Measurements from ENCODE around the gene NRP2. TPM values are rescaled to one million over a fixed set of nuclear protein-coding genes. Genes with fewer than 3 reads are reported as not detected.
A peak's percentile ranks its signal among the peaks of the same experiment; 100 is the strongest.

The NRP2 gene
- total RNA-seq, 1 experiment from 2014 or later, result 10.3 TPM

DNA sequence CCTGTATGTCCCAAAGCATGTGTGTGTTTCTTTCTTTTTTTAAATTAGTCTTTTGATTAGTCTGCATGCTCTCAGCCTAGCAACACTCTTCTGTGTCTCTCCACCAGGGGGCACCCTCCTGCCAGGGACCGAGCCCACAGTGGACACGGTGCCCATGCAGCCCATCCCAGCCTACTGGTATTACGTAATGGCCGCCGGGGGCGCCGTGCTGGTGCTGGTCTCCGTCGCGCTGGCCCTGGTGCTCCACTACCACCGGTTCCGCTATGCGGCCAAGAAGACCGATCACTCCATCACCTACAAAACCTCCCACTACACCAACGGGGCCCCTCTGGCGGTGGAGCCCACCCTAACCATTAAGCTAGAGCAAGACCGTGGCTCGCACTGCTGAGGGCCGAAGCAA, 93.8 kb downstream of the NRP2 start:
- Mint-ChIP-seq H3K4me1 (ENCODE audit: insufficient read depth, unreplicated experiment) (peaks cover 6% of the 10 kb centered on the region), H3K36me3 (ENCODE audit: insufficient read depth, unreplicated experiment) (no peaks in the 10 kb centered on the region), H3K27ac (ENCODE audit: low read depth, unreplicated experiment) (no peak overlapping the region), H3K9me3 (ENCODE audit: unreplicated experiment) (no peaks in the 10 kb centered on the region), H3K27me3 (ENCODE audit: insufficient read depth, unreplicated experiment) (no peaks in the 10 kb centered on the region), H3K4me3 (ENCODE audit: unreplicated experiment) (no peak overlapping the region)
- intact Hi-C loops (cut with micrococcal nuclease), result no loop called here
- no TSS peak for BruUV-seq (replicated peaks)
- POLR2A ChIA-PET, result no interaction called here
- peak; percentile 35 for DNase-seq (ENCODE audit: unreplicated experiment)
- TF ChIP-seq, protein P1, sequence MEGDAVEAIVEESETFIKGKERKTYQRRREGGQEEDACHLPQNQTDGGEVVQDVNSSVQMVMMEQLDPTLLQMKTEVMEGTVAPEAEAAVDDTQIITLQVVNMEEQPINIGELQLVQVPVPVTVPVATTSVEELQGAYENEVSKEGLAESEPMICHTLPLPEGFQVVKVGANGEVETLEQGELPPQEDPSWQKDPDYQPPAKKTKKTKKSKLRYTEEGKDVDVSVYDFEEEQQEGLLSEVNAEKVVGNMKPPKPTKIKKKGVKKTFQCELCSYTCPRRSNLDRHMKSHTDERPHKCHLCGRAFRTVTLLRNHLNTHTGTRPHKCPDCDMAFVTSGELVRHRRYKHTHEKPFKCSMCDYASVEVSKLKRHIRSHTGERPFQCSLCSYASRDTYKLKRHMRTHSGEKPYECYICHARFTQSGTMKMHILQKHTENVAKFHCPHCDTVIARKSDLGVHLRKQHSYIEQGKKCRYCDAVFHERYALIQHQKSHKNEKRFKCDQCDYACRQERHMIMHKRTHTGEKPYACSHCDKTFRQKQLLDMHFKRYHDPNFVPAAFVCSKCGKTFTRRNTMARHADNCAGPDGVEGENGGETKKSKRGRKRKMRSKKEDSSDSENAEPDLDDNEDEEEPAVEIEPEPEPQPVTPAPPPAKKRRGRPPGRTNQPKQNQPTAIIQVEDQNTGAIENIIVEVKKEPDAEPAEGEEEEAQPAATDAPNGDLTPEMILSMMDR (IDR thresholded peaks at IDR 0.05; ENCODE audit: unreplicated experiment), result no peak
- CTCF ChIA-PET, result interaction anchor here (0.6 to 1.9 kb wide), 8 partner anchors 13 to 1382 kb away, joined by 3 to 9 read pairs (median 4); no protein-coding TSS in a partner anchor

DNA sequence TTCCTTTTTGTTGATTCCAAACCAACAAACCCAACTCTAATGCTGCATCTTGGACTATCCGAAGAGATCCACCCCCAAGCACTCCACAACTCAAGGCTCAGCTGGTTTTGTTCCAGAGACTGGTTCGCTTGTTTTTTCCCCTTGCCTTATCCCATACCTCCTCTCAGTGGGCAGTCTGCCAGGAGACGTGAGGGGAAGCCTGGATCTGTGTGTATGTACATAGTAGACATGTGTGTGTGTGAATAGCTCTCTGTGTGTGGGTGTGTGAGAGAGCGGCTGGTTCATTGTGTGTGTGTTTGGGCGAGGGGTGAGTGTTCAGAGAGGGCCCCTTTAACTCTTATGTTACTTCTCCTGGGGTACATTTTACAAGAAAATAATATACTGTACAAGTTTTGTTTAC, 94.4 kb downstream of the NRP2 start:
- no peaks in the 10 kb centered on the region for H3K36me3 Mint-ChIP-seq (ENCODE audit: insufficient read depth, unreplicated experiment)
- intact Hi-C loops (cut with micrococcal nuclease), result no loop called here
- peaks cover 6% of the 10 kb centered on the region for H3K4me1 Mint-ChIP-seq (ENCODE audit: insufficient read depth, unreplicated experiment)
- no peak for DNase-seq (ENCODE audit: unreplicated experiment)
- no peak overlapping the region for H3K4me3 Mint-ChIP-seq (ENCODE audit: unreplicated experiment)
- H3K27ac Mint-ChIP-seq (ENCODE audit: low read depth, unreplicated experiment), result no peak overlapping the region
- H3K9me3 Mint-ChIP-seq (ENCODE audit: unreplicated experiment), result no peaks in the 10 kb centered on the region
- H3K27me3 Mint-ChIP-seq (ENCODE audit: insufficient read depth, unreplicated experiment), result no peaks in the 10 kb centered on the region
- no TSS peak for BruUV-seq (replicated peaks)
- ChIA-PET CTCF (interaction anchor here (0.6 to 1.2 kb wide), 6 partner anchors 19 to 671 kb away, joined by 3 read pairs; no protein-coding TSS in a partner anchor), POLR2A (no interaction called here)
- TF ChIP-seq, protein P1 (IDR thresholded peaks at IDR 0.05; ENCODE audit: unreplicated experiment), result no peak

DNA sequence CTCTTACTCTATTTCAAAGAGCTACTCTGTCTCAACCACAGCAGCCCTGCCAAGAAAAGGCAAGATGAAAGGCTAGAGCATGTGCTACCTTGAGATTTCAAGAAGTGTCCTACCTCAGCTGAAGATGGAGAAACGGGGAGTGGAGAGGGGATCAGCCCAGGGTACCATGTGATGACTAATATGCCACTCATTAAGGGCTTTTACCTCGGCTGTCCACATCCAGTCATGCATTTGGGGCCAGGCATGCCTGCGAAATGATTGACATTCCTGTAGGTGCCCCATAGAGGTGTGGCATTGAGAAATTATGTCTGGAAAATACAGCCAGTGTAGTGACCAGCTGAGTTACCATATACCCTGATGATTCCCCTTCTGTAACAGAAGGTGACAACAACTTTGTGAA, 96.1 kb downstream of the NRP2 start:
- TF ChIP-seq, protein P1 (IDR thresholded peaks at IDR 0.05; ENCODE audit: unreplicated experiment), result no peak
- BruUV-seq (replicated peaks), result no TSS peak
- H3K9me3 Mint-ChIP-seq (ENCODE audit: unreplicated experiment), result no peaks in the 10 kb centered on the region
- intact Hi-C loops (cut with micrococcal nuclease), result no loop called here
- H3K36me3 Mint-ChIP-seq (ENCODE audit: insufficient read depth, unreplicated experiment), result no peaks in the 10 kb centered on the region
- H3K27ac Mint-ChIP-seq (ENCODE audit: low read depth, unreplicated experiment), result no peak overlapping the region
- no peaks in the 10 kb centered on the region for H3K27me3 Mint-ChIP-seq (ENCODE audit: insufficient read depth, unreplicated experiment)
- ChIA-PET CTCF (interaction anchor here (0.7 to 1.7 kb wide), 6 partner anchors 9 to 1289 kb away, joined by 3 to 6 read pairs (median 3); no protein-coding TSS in a partner anchor), POLR2A (no interaction called here)
- H3K4me3 Mint-ChIP-seq (ENCODE audit: unreplicated experiment), result no peak overlapping the region
- peak; percentile 17 for DNase-seq (ENCODE audit: unreplicated experiment)
- peaks cover 6% of the 10 kb centered on the region for H3K4me1 Mint-ChIP-seq (ENCODE audit: insufficient read depth, unreplicated experiment)

DNA sequence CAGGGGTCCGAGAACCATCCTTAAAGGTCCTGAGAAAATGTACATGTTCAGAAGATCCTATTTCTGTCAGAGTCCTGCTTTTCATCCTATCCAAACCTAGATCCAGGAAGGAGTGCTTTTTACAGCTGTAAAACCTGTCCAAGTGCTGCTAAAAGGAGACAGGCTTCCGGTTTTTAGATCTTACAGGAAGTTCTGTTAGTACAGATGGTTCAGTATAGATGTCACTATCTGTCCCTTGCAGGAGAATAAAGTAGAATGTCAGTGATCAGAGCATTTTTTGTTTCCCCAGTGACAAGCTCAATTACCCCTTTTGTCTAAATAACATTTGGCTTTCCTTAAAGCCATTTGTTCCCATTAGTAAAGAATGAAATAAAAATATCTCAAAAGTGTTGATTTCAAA, 98.3 kb downstream of the NRP2 start:
- ChIA-PET CTCF (interaction anchor here (1.1 kb wide), 1 partner anchor 167 kb away, joined by 4 read pairs; no protein-coding TSS in a partner anchor), POLR2A (no interaction called here)
- Mint-ChIP-seq H3K27me3 (ENCODE audit: insufficient read depth, unreplicated experiment) (no peaks in the 10 kb centered on the region), H3K36me3 (ENCODE audit: insufficient read depth, unreplicated experiment) (no peaks in the 10 kb centered on the region), H3K4me1 (ENCODE audit: insufficient read depth, unreplicated experiment) (peaks cover under 1% of the 10 kb centered on the region), H3K27ac (ENCODE audit: low read depth, unreplicated experiment) (no peak overlapping the region), H3K9me3 (ENCODE audit: unreplicated experiment) (no peaks in the 10 kb centered on the region), H3K4me3 (ENCODE audit: unreplicated experiment) (no peak overlapping the region)
- intact Hi-C loops (cut with micrococcal nuclease), result no loop called here
- DNase-seq (ENCODE audit: unreplicated experiment), result no peak
- BruUV-seq (replicated peaks), result no TSS peak
- TF ChIP-seq, protein P1 (IDR thresholded peaks at IDR 0.05; ENCODE audit: unreplicated experiment), result no peak

Data from MCF 10A (cell line).